Neural crest cell (in vitro differentiated cells): ENCODE measurements around the gene HKDC1. TPM values are rescaled to one million over a fixed set of nuclear protein-coding genes. Genes with fewer than 3 reads are reported as not detected.
"Not testable (repeated sequence)": the region's sequence is repeated elsewhere in the genome, so short reads cannot be mapped to it uniquely, and the experiment has no call there.

Experiments
- DNase-seq: peaks from one replicate; pipeline ENCODE4 v3.0.0; 2021; ENCODE audit warnings: low read depth, mixed read lengths, low spot score
- H3K27ac Mint-ChIP-seq: one replicate; pipeline ENCODE4 v1.8.0; 2021; ENCODE audit warnings: mild to moderate bottlenecking, mixed read lengths; ENCODE audit not compliant: unreplicated experiment
- H3K27me3 Mint-ChIP-seq: 2 replicates; pipeline ENCODE4 v1.8.0; 2021; ENCODE audit warnings: low read depth, mild to moderate bottlenecking, mixed read lengths
- H3K36me3 Mint-ChIP-seq: 2 replicates; pipeline ENCODE4 v1.8.0; 2021; ENCODE audit warnings: low read depth, mild to moderate bottlenecking, mixed read lengths
- H3K4me1 Mint-ChIP-seq: 2 replicates; pipeline ENCODE4 v1.8.0; 2021; ENCODE audit warnings: mixed read lengths
- H3K4me3 Mint-ChIP-seq: one replicate; pipeline ENCODE4 v1.8.0; 2021; ENCODE audit warnings: mild to moderate bottlenecking, mixed read lengths
- H3K9me3 Mint-ChIP-seq: 2 replicates; pipeline ENCODE4 v1.8.0; 2021; ENCODE audit warnings: mixed read lengths
- total RNA-seq: library from RNA; stranded (reverse); gene quantifications from 2 replicates; pipeline ENCODE4 v1.2.1, GENCODE V29; 2021
- TF ChIP-seq, protein P1 (sequence below): fragments of 200-600 bp; sonication (generic); conservative IDR thresholded peaks from 2 replicates; pipeline ENCODE4 v1.5.0; 2021; ENCODE audit warnings: antibody characterized with exemption, mild to moderate bottlenecking

HKDC1 gene
- total RNA-seq, 1 donor from 2014 or later, result not detected

DNA sequence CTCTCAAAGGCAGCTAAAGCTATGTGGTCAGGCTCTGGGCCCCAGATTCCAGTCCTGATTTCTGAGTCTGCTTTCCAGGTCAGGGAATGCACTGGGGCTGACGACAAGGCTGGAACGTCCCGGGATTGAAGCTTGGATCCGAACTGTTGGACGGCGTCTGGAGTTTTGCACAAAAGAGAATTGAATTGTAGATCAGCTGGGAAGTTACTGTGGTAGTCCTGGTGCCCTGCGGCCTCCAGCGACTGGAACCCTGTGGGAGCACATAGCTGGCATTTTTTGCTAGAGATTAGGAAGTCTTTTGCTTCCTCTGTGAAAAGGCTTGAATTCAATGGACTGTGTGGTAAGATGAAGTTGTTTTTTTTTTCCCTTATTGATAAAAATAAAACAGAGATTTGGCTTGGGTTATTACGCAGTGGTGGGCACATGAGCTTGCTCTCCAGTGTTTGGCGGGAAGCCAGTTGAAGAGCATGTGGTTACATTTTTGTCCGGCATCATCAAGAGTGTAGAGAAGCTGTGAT is 58.4 kb downstream of the HKDC1 start, which contains the start of gene HK1:
Gene HK1 (plus strand): TSS at position 51 of the 518 bp plus-strand sequence.
- Mint-ChIP-seq H3K27ac (no peak within 1 kb of the TSS), H3K27me3 (peaks cover 22% of the 10 kb centered on the region), H3K36me3 (no peaks in the 10 kb centered on the region), H3K4me1 (peaks cover 12% of the 10 kb centered on the region), H3K4me3 (no peak within 1 kb of the TSS), H3K9me3 (peaks cover 3% of the 10 kb centered on the region)
- no peak for DNase-seq
- TF ChIP-seq, protein P1, sequence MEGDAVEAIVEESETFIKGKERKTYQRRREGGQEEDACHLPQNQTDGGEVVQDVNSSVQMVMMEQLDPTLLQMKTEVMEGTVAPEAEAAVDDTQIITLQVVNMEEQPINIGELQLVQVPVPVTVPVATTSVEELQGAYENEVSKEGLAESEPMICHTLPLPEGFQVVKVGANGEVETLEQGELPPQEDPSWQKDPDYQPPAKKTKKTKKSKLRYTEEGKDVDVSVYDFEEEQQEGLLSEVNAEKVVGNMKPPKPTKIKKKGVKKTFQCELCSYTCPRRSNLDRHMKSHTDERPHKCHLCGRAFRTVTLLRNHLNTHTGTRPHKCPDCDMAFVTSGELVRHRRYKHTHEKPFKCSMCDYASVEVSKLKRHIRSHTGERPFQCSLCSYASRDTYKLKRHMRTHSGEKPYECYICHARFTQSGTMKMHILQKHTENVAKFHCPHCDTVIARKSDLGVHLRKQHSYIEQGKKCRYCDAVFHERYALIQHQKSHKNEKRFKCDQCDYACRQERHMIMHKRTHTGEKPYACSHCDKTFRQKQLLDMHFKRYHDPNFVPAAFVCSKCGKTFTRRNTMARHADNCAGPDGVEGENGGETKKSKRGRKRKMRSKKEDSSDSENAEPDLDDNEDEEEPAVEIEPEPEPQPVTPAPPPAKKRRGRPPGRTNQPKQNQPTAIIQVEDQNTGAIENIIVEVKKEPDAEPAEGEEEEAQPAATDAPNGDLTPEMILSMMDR, result no peak

DNA sequence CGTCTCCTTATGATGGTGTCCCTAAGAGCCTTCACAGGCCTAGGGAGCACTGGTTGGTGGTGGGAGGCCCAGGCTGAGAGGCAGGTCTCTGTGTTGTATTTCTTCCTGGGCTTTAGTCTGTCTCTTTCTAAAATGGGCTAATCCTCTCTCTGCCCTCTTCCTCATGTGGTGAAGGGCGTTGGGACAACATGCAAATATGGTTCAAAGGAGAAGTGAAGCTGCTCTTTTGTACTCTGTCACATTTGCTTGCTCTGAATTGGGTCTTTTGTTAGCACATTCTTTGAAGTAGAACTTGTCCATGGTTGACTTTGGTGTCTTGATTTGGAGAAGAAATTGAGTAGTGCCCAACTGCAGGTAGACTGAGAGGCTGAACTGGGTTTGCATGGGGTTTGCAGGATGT is 59.0 kb downstream of the HKDC1 start:
- H3K36me3 Mint-ChIP-seq, result no peaks in the 10 kb centered on the region
- peaks cover 3% of the 10 kb centered on the region for H3K9me3 Mint-ChIP-seq
- H3K27ac Mint-ChIP-seq, result no peak overlapping the region
- TF ChIP-seq, protein P1, result no peak
- no peak overlapping the region for H3K4me3 Mint-ChIP-seq
- peaks cover 14% of the 10 kb centered on the region for H3K4me1 Mint-ChIP-seq
- peaks cover 22% of the 10 kb centered on the region for H3K27me3 Mint-ChIP-seq
- no peak for DNase-seq

DNA sequence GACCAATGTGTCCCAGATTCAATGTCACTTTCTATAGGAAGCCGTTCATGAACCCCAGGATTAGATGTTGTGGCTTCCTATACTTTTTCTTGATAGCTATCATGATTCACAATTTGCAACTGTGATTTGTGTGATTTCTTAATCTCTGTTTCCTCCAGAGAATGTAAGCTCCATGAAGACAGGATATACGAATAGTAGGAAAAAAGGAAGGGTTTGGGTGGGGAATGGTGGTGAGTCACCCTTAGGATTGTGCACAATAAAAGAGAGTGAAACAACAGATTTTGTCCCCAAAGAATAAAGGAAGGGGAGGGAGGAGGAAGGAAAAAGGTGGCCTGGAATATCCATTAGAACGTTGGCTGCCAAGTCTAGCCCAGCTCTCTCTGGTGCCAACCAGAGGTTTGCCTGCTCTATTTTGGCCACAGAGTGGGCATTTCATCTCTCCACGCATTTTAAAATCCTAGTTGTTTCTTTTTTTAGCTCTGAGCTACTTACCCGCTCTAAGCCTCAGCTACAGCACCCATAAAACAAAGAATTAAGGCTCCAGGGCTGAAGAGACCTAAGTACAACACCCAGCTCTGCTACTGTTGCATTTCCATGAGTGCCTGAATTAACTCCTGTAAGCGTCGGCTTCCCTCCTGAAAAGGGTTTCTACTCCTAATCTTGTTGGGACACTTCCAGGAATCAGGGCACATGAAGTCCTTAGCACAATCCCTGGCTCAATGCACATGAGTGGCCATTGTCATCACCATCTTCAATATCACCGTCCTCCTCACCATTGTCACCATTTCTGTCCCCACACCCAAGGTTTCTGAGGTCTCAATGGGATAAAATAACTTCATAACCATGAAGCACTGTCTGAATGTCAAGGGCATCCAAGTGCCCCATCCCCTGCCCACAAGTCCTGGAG is 61.6 kb downstream of the HKDC1 start:
- Mint-ChIP-seq H3K9me3 (peaks cover 3% of the 10 kb centered on the region), H3K4me1 (peaks cover 25% of the 10 kb centered on the region), H3K4me3 (no peak overlapping the region), H3K27ac (no peak overlapping the region), H3K36me3 (no peaks in the 10 kb centered on the region), H3K27me3 (peaks cover 27% of the 10 kb centered on the region)
- TF ChIP-seq, protein P1, result no peak
- DNase-seq, result no peak

DNA sequence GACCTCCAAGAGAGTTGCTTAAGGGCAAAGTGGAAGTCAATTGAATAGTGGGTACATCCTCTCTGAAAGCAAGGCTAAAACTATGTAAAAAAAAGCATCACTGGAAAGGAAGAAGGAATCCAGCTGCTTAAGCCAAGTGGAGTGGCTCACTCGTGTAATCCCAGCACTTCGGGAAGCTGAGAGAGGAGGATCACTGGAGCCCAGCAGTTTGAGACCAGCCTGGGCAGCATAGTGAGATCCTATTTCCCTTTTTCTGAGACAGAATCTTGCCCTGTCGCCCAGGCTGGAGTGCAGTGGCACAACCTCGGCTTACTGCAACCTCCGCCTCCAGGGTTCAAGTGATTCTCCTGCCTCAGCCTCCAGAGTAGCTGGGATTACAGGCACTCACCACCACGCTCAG is 64.3 kb downstream of the HKDC1 start:
- Mint-ChIP-seq H3K4me1 (peaks cover 25% of the 10 kb centered on the region), H3K27me3 (peaks cover 35% of the 10 kb centered on the region)
- H3K9me3 Mint-ChIP-seq, H3K27ac Mint-ChIP-seq, H3K4me3 Mint-ChIP-seq, H3K36me3 Mint-ChIP-seq, DNase-seq: not testable (repeated sequence)

DNA sequence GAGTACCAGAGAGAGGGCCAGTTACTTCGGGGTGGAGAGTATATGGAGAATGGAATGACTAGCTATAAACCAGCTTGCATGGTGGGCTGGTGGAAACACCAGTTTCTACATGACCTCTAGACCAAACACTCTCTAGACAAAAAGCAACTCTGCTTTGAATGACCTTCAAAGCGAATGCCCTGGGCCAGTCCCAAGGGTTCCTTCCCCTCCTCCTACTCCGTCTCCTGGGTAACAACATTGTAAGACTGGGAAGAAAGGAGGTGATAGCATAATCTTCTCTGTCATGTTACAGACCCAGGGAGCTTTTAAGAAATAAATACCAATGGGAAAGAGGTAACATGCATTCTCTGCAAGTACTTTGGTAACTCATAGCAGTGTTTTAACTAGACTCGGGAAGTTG is 65.6 kb downstream of the HKDC1 start:
- Mint-ChIP-seq H3K9me3 (peaks cover 3% of the 10 kb centered on the region), H3K36me3 (no peaks in the 10 kb centered on the region), H3K27me3 (peaks cover 35% of the 10 kb centered on the region), H3K4me3 (no peak overlapping the region), H3K27ac (no peak overlapping the region), H3K4me1 (peaks cover 24% of the 10 kb centered on the region)
- DNase-seq, result no peak
- TF ChIP-seq, protein P1, result no peak

DNA sequence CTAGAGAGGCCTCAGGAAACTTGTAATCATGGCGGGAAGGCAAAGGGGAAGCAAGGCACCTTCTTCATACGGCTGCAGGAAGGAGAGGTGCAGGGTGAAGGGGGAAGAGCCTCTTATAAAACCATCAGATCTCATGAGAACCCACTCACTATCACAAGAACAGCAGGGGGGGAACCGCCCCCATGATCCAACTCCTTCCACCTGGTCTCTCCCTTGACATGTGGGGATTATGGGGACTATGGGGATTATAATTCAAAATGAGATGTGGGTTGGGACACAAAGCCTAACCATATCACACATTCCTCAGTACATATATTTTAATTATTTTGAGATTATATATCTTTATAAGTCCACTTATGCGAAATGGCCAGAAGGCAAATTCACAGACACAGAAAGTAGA is 67.0 kb downstream of the HKDC1 start:
- Mint-ChIP-seq H3K36me3 (no peaks in the 10 kb centered on the region), H3K27ac (no peak overlapping the region), H3K9me3 (no peaks in the 10 kb centered on the region), H3K4me1 (peaks cover 24% of the 10 kb centered on the region), H3K27me3 (peaks cover 35% of the 10 kb centered on the region), H3K4me3 (no peak overlapping the region)
- TF ChIP-seq, protein P1, result no peak
- no peak for DNase-seq
